Thyroid gland (tissue), 4 donors: Measurements from ENCODE around the gene MAP2K1. TPM values are rescaled to one million over a fixed set of nuclear protein-coding genes. Genes with fewer than 3 reads are reported as not detected.
"Not testable (repeated sequence)": the region's sequence is repeated elsewhere in the genome, so short reads cannot be mapped to it uniquely, and the experiment has no call there.

Experiments used
- DNase-seq, 2 donors: peaks; one replicate each; pipeline ENCODE4 v3.0.0-alpha.2; 2019
- H3K27ac ChIP-seq, 3 donors: fragments of 200-600 bp; sonication (generic); 1 replicate in 2 of 3; 2 replicates in 1 of 3; pipeline ENCODE4 v1.5.1; 2016 to 2019; ENCODE audit warnings: mild to moderate bottlenecking in 1 of 3, moderate library complexity in 1 of 3
- H3K27me3 ChIP-seq: fragments of 200-600 bp; sonication (generic); one replicate; pipeline ENCODE4 v1.5.1; 2019
- H3K36me3 ChIP-seq, 2 donors: fragments of 200-600 bp; sonication (generic); one replicate each; pipeline ENCODE4 v1.5.1; 2016 to 2019
- H3K4me1 ChIP-seq, 2 donors: fragments of 200-600 bp; sonication (generic); one replicate each; pipeline ENCODE4 v1.5.1; 2017 to 2019
- H3K4me3 ChIP-seq, 3 donors: fragments of 200-600 bp; sonication (generic); replicated peaks in 1 of 3; 1 replicate in 2 of 3; 2 replicates in 1 of 3; pipeline ENCODE4 v1.5.1; 2016; ENCODE audit warnings: mild to moderate bottlenecking in 1 of 3
- H3K9me3 ChIP-seq: fragments of 200-600 bp; sonication (generic); one replicate; pipeline ENCODE4 v1.5.1; 2017
- POLR2A ChIP-seq, 2 donors: fragments of 450-650 bp; IDR thresholded peaks; one replicate each; pipeline ENCODE4 v1.6.1; 2017; ENCODE audit warnings: antibody characterized with exemption in 2 of 2, mild to moderate bottlenecking in 2 of 2, moderate library complexity in 1 of 2
- WGBS, 2 donors: methylation state at CpG; one replicate each; pipeline ENCODE4 v1.1.5; 2017; 5-methylcytosine and 5-hydroxymethylcytosine counted together
- intact Hi-C: fragments of 100-400 bp; cut with DNase I; formaldehyde crosslinking; loops from one replicate; pipeline ENCODE4 v1.15.1; 2023
- total RNA-seq, 4 donors: library from RNA; depleted of rRNA; stranded (reverse); fragments of >200 nt; gene quantifications; one replicate each; pipeline ENCODE4 v1.2.3, GENCODE V29; 2016
- TF ChIP-seq, protein P1 (sequence below), 6 experiments: fragments of 200-600 bp in 3 of 6; fragments of 450-650 bp in 3 of 6; sonication (generic) in 3 of 6; IDR thresholded peaks; one replicate each; pipeline ENCODE4 v1.5.1; 2016 to 2019; ENCODE audit warnings: antibody characterized with exemption in 6 of 6, mild to moderate bottlenecking in 2 of 6, inconsistent platforms in 1 of 6, moderate library complexity in 1 of 6

Gene MAP2K1
- total RNA-seq, 4 donors from 2014 or later, result 18.1 to 25.4 (median 25.3) TPM

DNA sequence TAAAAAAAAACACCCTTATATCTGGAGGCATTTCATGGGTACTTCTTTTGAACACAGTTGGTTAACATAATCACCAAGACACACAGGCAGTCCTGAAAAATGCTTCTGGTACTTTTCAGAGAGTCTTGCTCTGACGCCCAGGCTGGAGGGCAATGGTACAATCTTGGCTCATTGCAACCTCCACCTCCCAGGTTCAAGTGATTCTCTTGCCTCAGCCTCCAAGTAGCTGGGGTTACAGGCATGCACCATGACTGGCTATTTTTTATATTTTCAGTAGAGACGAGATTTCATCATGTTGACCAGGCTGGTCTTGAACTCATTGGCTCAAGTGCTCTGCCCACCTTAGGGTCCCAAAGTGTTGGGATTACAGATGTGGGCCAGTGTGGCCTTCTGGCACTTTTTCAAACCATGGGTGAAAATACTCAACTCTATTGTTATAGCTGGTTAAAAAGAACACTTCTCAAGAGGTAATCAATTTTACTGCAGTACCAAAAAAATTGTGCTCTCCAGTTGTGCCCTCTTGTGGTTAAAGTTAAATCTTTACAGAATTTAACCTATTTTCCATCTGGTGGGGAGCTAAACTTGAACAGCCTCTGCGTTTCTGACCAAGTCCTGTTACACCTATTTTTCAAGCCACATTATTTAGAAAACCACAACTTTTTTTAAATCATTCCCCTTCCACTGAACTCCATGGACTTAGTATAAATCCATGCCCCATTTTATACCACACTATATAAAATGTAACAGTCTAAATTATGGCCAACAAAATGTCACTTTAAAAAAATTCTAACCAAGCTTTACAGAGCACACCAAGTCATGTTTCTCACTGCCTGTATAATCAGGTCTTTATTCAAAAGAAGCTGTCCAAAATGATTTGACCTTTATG lies 112.0 kb downstream of the MAP2K1 start:
- peaks cover 51 to 53% of the 10 kb centered on the region in 2 donors for H3K36me3 ChIP-seq
- DNase-seq, result no peak
- peak overlapping the region in 1 of 3 donors; percentile 1 for H3K27ac ChIP-seq
- WGBS, 2 donors, result 70 to 73% methylated on average over 3 of the region's 3 CpGs
- H3K4me1 ChIP-seq, result peaks cover 17 to 22% of the 10 kb centered on the region in 2 donors
- H3K9me3 ChIP-seq, result no peaks in the 10 kb centered on the region
- intact Hi-C loops, result no loop called here
- no peak overlapping the region for H3K4me3 ChIP-seq
- TF ChIP-seq POLR2A (IDR thresholded peaks at IDR 0.05), result no peak
- TF ChIP-seq, protein P1, sequence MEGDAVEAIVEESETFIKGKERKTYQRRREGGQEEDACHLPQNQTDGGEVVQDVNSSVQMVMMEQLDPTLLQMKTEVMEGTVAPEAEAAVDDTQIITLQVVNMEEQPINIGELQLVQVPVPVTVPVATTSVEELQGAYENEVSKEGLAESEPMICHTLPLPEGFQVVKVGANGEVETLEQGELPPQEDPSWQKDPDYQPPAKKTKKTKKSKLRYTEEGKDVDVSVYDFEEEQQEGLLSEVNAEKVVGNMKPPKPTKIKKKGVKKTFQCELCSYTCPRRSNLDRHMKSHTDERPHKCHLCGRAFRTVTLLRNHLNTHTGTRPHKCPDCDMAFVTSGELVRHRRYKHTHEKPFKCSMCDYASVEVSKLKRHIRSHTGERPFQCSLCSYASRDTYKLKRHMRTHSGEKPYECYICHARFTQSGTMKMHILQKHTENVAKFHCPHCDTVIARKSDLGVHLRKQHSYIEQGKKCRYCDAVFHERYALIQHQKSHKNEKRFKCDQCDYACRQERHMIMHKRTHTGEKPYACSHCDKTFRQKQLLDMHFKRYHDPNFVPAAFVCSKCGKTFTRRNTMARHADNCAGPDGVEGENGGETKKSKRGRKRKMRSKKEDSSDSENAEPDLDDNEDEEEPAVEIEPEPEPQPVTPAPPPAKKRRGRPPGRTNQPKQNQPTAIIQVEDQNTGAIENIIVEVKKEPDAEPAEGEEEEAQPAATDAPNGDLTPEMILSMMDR (IDR thresholded peaks at IDR 0.05), result peak in 4 of 6 experiments; percentile 19 to 38 (median 28)
- no peaks in the 10 kb centered on the region for H3K27me3 ChIP-seq

DNA sequence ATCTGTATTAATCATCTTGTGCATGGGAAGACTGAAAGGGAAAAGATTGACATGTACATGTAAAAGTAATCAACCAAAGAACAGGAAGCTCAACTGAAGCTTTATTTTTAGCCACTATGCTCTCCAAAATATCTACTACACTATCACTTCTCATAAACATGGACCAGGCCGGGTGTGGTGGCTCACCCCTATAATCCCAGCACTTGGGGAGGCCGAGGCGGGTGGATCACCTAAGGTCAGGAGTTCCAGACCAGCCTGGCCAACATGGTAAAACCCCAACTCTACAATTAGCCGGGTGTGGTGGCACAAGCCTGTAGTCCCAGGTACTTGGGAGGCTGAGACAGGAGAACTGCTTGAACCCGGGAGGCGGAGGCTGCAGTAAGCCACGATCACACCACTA lies 113.6 kb downstream of the MAP2K1 start:
- Histone ChIP-seq H3K36me3 (peaks cover 51% of the 10 kb centered on the region in 2 donors), H3K4me1 (peaks cover 20 to 23% of the 10 kb centered on the region in 2 donors)
- H3K27me3 ChIP-seq, H3K27ac ChIP-seq, H3K4me3 ChIP-seq, DNase-seq, H3K9me3 ChIP-seq: not testable (repeated sequence)
- WGBS, 2 donors, result 87 to 88% methylated on average over 7 of the region's 7 CpGs
- intact Hi-C loops, result loop anchor here (10.0 kb wide), 1 partner anchor 274 kb away; no protein-coding TSS in a partner anchor

DNA sequence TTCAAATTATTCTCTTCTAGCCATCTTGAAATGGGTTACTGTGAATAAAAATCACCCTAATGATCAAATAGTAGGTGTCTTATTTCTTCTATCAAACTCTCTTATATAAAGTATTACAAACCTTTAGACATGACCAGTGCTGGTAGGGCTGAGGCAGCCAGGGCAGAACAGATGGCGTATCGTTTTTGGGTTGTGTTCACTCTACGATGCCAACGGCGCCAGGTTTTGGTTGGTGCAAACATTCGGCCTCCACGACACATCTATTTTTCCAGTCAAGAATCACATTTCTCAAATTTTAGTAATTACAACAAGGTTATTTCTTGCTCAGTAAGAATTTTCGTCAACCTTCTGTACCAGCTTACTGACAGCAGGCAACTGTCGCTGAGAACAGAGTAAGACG lies 115.8 kb downstream of the MAP2K1 start:
- Histone ChIP-seq H3K4me1 (peaks cover 12 to 22% of the 10 kb centered on the region in 2 donors), H3K9me3 (no peaks in the 10 kb centered on the region), H3K27me3 (no peaks in the 10 kb centered on the region), H3K4me3 (no peak overlapping the region), H3K27ac (no peak overlapping the region), H3K36me3 (peaks cover 51% of the 10 kb centered on the region in 2 donors)
- TF ChIP-seq, protein P1 (IDR thresholded peaks at IDR 0.05), result no peak
- TF ChIP-seq POLR2A (IDR thresholded peaks at IDR 0.05), result no peak
- no peak for DNase-seq
- intact Hi-C loops, result loop anchor here (10.0 kb wide), 1 partner anchor 272 kb away; no protein-coding TSS in a partner anchor
- WGBS, 2 donors, result 87 to 91% methylated on average over 10 of the region's 10 CpGs

DNA sequence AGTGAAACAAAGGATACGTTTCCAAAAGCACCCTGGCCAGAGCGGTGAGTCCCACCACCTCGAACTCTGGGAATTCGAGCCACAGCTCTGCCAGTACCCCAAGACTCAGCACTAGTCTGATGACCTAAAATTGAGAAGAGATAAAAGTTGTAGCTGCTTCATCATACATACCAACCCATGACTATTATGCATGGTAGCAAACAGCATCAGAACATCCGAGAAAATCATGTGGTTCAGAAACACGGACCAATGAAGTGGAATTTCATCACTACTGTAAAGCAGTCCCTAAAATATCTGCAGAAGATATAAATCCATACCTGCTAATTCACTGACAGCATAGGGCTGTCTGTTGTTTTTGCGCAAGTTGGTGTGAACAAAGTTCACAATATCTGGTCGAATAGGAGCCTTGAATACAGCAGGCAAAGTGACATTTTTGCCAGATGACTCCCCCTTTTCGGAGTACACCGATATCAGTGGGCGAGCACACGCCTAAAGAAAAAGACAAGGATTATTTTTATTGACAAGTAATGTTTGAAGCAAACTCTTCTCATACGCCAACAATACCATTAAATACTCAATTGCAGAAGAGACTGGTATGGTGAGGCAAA lies 116.4 kb downstream of the MAP2K1 start:
- H3K27ac ChIP-seq, H3K27me3 ChIP-seq, H3K4me3 ChIP-seq, H3K9me3 ChIP-seq, DNase-seq: not testable (repeated sequence)
- peaks cover 12 to 19% of the 10 kb centered on the region in 2 donors for H3K4me1 ChIP-seq
- intact Hi-C loops, result loop anchor here (10.0 kb wide), 1 partner anchor 272 kb away; no protein-coding TSS in a partner anchor
- WGBS, 2 donors, result 64 to 73% methylated on average over 13 of the region's 13 CpGs
- H3K36me3 ChIP-seq, result peaks cover 50 to 51% of the 10 kb centered on the region in 2 donors

DNA sequence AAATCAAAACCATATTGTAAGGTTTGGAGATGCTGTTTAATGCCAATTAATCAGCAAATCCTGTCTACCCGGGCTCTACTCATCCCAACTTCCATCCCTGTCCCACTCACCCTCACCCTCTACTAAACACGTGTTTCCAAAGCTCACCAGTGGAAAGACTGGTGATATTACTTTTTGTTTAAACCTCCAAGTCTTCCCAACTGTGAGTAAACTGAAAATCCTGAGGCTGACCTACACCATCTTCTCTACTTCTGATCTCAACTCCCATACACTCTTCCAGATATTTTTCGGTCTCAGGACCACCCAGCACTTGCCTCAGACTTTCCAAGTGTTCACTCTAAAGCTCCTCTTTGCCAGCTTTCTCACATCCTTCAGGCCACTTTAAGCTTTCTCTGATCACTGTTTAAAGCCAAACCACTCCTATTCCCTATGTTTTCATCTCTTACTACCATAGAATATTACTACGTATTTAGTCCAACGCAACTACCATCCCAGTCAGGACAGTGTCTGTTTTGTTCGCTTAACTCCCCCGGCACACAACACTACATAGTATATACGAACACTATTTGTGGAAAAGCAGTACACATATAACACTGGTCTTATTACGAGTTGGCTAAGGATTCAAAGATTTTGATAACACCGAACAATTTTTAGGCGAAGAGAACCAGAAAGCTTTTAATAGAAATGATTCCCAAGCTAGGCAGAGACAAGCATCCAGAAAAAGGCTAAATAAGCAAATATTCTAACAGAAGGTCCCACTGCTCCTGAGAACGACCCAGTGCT lies 117.3 kb downstream of the MAP2K1 start:
- Histone ChIP-seq H3K27ac (peak overlapping the region in 2 of 3 donors; percentile 85 to 95), H3K27me3 (no peaks in the 10 kb centered on the region), H3K4me1 (peaks cover 12 to 16% of the 10 kb centered on the region in 2 donors), H3K9me3 (no peaks in the 10 kb centered on the region), H3K36me3 (peaks cover 42 to 43% of the 10 kb centered on the region in 2 donors), H3K4me3 (peak overlapping the region; percentile 64 to 98 (median 84))
- no peak for TF ChIP-seq POLR2A (IDR thresholded peaks at IDR 0.05)
- TF ChIP-seq, protein P1 (IDR thresholded peaks at IDR 0.05), result no peak
- 0 to 1% methylated on average over 12 of the region's 12 CpGs for WGBS, 2 donors
- intact Hi-C loops, result loop anchor here (10.0 kb wide), 1 partner anchor 271 kb away; no protein-coding TSS in a partner anchor
- DNase-seq, result no peak
